Neutrophil (primary cell): Measurements from ENCODE around the gene SAMD11.

ENCODE experiments used
- H3K27ac ChIP-seq: fragments of 200-600 bp; sonication (generic); 2 replicates; pipeline ENCODE4 v1.5.1; 2016; ENCODE audit warnings: mild to moderate bottlenecking, moderate library complexity
- H3K27me3 ChIP-seq: fragments of 200-600 bp; sonication (generic); 2 replicates; pipeline ENCODE4 v1.6.0; 2016; ENCODE audit warnings: mild to moderate bottlenecking
- H3K36me3 ChIP-seq: fragments of 200-600 bp; sonication (generic); 2 replicates; pipeline ENCODE4 v1.5.1; 2017
- H3K4me1 ChIP-seq, 2 experiments: fragments of 200-600 bp in 1 of 2; sonication (generic) in 1 of 2; 1 replicate in 1 of 2; 2 replicates in 1 of 2; pipeline versions ENCODE4 v1.5.1 to v1.6.1; 2013 to 2016; ENCODE audit warnings: low read depth in 1 of 2, low read length in 1 of 2, mild to moderate bottlenecking in 1 of 2, moderate library complexity in 1 of 2; ENCODE audit not compliant: control insufficient read depth in 1 of 2, insufficient read depth in 1 of 2
- H3K4me3 ChIP-seq, 2 experiments: fragments of 200-600 bp in 1 of 2; sonication (generic) in 1 of 2; 1 replicate in 1 of 2; 2 replicates in 1 of 2; pipeline ENCODE4 v1.5.1; 2013 to 2016; ENCODE audit warnings: low read depth in 1 of 2, low read length in 1 of 2, mild to moderate bottlenecking in 1 of 2, moderate library complexity in 1 of 2
- H3K9me3 ChIP-seq: fragments of 200-600 bp; sonication (generic); 2 replicates; pipeline ENCODE4 v1.5.1; 2016
- TF ChIP-seq, protein P1 (sequence below): fragments of 200-600 bp; sonication (generic); IDR thresholded peaks from 2 replicates; pipeline ENCODE4 v1.5.1; 2016; ENCODE audit warnings: antibody characterized with exemption

The SAMD11 gene

DNA sequence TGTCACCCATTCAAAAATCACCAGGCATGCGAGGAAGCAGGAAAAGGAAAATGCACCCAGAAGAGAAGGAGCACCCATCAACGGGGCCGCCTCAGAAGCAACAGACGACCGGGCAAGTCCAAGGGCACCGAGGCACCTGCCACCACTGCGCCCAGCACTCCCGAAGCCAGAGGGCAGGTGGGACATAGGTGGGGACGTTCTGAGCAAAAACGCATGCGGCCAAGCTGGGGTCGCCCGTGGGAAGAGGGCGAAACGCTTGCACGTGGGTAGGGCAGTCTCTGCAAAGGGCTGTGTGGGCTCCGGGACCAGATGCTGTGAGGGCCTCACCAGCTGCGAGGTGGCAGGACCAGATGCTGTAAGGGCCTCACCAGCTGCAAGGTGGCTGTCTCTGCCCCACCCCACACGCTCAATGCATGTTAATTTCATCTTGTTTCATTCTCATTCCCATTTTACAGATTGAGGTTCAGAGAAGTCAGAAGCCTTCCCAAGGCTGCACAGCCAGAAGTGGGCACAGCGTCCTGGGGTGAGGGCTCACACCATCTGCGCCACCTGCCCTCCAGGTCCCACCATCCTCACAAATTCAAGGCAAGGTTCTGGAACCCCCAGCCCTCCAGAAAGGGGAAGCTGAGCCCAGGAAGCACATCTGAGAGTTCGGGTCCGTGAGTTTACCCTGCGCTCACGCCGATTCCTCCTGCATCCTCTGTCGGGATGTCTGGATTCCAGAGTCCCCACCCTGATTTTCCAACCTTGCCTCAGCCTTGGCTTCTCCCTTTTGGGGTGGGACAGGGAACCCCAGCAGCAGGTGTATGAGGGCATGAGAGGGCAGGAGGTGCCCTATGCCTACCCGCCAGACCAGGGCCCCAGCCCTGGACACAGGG lies 8.2 kb upstream of the SAMD11 start:
- peaks cover 4 to 5% of the 10 kb centered on the region in 2 experiments for H3K4me1 ChIP-seq
- H3K36me3 ChIP-seq: no peaks in the 10 kb centered on the region
- H3K27ac ChIP-seq: no peak overlapping the region
- H3K27me3 ChIP-seq: peaks cover 47% of the 10 kb centered on the region
- no peak overlapping the region for H3K4me3 ChIP-seq
- H3K9me3 ChIP-seq: no peaks in the 10 kb centered on the region
- TF ChIP-seq, protein P1, sequence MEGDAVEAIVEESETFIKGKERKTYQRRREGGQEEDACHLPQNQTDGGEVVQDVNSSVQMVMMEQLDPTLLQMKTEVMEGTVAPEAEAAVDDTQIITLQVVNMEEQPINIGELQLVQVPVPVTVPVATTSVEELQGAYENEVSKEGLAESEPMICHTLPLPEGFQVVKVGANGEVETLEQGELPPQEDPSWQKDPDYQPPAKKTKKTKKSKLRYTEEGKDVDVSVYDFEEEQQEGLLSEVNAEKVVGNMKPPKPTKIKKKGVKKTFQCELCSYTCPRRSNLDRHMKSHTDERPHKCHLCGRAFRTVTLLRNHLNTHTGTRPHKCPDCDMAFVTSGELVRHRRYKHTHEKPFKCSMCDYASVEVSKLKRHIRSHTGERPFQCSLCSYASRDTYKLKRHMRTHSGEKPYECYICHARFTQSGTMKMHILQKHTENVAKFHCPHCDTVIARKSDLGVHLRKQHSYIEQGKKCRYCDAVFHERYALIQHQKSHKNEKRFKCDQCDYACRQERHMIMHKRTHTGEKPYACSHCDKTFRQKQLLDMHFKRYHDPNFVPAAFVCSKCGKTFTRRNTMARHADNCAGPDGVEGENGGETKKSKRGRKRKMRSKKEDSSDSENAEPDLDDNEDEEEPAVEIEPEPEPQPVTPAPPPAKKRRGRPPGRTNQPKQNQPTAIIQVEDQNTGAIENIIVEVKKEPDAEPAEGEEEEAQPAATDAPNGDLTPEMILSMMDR: no peak

DNA sequence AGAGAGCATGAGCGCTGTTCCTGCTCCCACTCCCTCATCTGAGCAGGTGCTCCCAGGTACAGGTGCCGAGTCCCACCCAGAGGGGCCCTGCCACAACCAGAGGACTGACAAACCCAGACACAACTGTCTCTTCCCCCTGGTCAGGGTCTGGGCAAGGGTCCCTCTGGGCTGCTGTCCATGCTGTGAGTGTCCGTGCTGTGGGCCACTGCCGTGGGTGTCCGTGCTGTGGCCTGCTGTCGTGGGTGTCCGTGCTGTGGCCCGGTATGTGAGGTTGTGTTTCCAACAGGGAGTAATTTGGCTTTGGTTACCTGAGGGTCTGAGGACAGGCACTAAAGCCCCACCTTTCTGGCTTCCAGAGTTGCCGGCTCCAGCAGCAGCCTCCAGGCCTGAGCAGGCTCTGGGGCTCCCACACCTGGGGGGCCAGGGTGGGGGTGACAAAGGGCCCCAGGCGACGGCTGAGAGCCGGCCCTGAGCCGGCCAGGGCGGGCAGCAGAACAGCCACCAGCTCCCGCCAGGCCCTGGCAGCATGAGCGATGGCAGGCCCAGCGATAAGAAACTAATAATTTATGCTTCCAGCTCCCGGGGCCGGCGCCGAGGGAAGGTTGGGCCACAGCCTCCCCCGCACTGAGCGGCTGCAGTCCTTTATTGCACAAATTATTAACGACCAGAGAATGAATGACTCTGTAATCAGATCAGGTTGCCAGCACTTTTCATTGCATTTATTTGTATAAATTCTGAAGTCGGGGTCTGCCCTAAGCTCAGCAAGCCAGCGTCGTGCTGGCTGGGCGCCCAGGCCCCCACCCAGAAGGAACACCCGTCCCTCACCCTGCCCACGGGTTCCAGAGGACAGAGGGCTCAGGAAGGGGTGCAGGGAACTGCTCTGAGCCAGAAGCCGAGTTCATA lies 7.3 kb upstream of the SAMD11 start:
- Histone ChIP-seq H3K4me1 (peaks cover 4 to 5% of the 10 kb centered on the region in 2 experiments), H3K27me3 (peaks cover 47% of the 10 kb centered on the region), H3K9me3 (no peaks in the 10 kb centered on the region), H3K4me3 (no peak overlapping the region), H3K27ac (no peak overlapping the region), H3K36me3 (no peaks in the 10 kb centered on the region)
- TF ChIP-seq, protein P1: no peak

DNA sequence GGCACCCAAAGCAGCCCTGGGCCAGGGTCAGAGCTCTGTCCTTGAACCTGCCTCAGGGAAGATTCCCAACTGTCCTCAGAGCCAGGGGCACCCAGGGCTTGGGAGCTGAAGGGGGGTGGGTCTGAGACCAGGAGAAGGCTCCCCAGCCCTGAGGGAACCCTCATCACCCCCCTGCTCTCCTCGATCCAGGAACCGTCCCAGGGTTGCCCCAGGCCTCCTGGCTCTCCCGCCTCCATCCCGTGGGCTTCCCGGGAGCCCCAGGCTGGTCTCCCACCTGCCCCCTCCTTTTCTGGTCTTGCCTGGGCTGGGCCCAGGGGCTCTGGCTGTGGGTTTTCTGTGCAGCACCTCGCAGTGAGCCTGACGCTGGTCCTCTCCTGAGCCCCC lies 6.7 kb upstream of the SAMD11 start:
- Histone ChIP-seq H3K27me3 (peaks cover 52% of the 10 kb centered on the region), H3K36me3 (no peaks in the 10 kb centered on the region), H3K9me3 (no peaks in the 10 kb centered on the region), H3K4me3 (no peak overlapping the region), H3K4me1 (peaks cover 4 to 5% of the 10 kb centered on the region in 2 experiments), H3K27ac (no peak overlapping the region)
- TF ChIP-seq, protein P1: no peak

DNA sequence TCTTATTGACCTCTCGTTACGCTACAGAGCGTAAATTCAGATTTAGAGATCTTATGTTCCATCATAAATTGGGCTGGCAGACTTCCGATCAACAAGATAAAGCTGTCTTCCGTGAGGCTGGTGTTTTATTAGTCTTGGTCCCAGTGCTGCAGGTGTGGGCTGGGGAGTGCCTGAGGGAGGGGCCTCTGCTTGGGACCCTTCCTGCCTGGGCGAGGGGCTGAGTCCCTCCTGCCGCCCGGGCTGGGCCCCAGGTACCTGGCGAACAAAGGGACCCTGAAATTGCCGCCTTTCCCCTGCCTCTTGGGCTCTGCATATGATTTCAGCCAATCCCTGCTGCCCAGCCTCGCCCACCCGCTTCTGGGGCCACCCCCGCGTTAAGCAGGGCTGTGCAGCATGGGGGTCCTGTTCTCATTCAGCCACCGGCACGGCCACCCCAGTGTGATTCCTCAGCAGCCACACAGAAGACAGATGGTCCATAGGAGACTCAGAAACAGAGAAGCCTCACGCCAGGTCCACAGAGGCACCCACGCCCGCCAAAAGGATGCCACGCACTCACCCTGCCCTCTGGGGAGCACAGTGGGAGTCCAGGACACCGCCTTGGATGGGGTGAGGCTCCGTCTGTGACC lies 6.1 kb upstream of the SAMD11 start:
- Histone ChIP-seq H3K36me3 (no peaks in the 10 kb centered on the region), H3K9me3 (no peaks in the 10 kb centered on the region), H3K4me3 (no peak overlapping the region), H3K4me1 (peaks cover under 1 to 2% of the 10 kb centered on the region in 2 experiments), H3K27ac (no peak overlapping the region), H3K27me3 (peaks cover 57% of the 10 kb centered on the region)
- TF ChIP-seq, protein P1: no peak

DNA sequence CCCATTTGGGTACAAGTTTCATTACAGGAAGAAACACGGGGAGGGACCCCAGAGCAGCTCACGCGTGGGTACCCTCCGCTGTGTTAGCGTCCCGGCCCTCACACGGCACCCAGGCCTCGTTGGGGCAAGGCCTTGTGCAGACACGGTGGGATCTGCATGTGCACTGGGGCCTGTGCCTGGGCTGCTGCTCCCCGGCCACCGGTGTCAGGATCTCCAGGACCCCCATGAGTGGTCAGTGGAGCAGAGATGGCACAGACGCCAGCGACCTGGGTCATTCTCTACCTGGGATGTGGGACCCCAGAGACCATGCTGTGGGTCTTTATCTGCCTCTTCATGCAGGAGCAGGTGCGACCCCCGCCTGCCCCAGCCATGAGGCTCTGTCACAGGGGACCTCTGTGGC lies 5.4 kb upstream of the SAMD11 start:
- TF ChIP-seq, protein P1: no peak
- peaks cover 65% of the 10 kb centered on the region for H3K27me3 ChIP-seq
- H3K4me1 ChIP-seq: peaks cover 5 to 6% of the 10 kb centered on the region in 2 experiments
- H3K27ac ChIP-seq: no peak overlapping the region
- H3K4me3 ChIP-seq: no peak overlapping the region
- no peaks in the 10 kb centered on the region for H3K36me3 ChIP-seq
- H3K9me3 ChIP-seq: no peaks in the 10 kb centered on the region
